Progenitor cell of endocrine pancreas (in vitro differentiated cells): ENCODE measurements around the gene DBNDD1. TPM values are rescaled to one million over a fixed set of nuclear protein-coding genes. Genes with fewer than 3 reads are reported as not detected.

Source experiments
- DNase-seq: peaks from one replicate; pipeline ENCODE4 v3.0.0; 2021; ENCODE audit warnings: low spot score; ENCODE audit not compliant: unreplicated experiment
- H3K27ac Mint-ChIP-seq: 2 replicates; pipeline ENCODE4 v1.8.0; 2021; ENCODE audit warnings: mild to moderate bottlenecking, moderate library complexity, mixed read lengths
- H3K27me3 Mint-ChIP-seq: 2 replicates; pipeline ENCODE4 v1.8.0; 2021; ENCODE audit warnings: mixed read lengths
- H3K36me3 Mint-ChIP-seq: 2 replicates; pipeline ENCODE4 v1.8.0; 2022; ENCODE audit warnings: mixed read lengths; ENCODE audit not compliant: insufficient read depth
- H3K4me1 Mint-ChIP-seq: 2 replicates; pipeline ENCODE4 v1.8.0; 2021; ENCODE audit warnings: low read depth, mixed read lengths
- H3K4me3 Mint-ChIP-seq: 2 replicates; pipeline ENCODE4 v1.8.0; 2021; ENCODE audit warnings: low read depth, mild to moderate bottlenecking, moderate library complexity, mixed read lengths
- H3K9me3 Mint-ChIP-seq: 2 replicates; pipeline ENCODE4 v1.8.0; 2021; ENCODE audit warnings: low read depth, mixed read lengths
- CTCF ChIP-seq: fragments of 200-600 bp; sonication (generic); IDR thresholded peaks from one replicate; pipeline ENCODE4 v1.5.0; 2021; ENCODE audit warnings: antibody characterized with exemption, mild to moderate bottlenecking; ENCODE audit not compliant: unreplicated experiment
- total RNA-seq: library from RNA; stranded (reverse); gene quantifications from 2 replicates; pipeline ENCODE4 v1.2.1, GENCODE V29; 2021

The DBNDD1 gene
- total RNA-seq, 1 donor from 2014 or later: 57.4 TPM

GRCh38 chr16:90034504-90034903, 15.2 kb upstream of the DBNDD1 start:
- Mint-ChIP-seq H3K9me3 (no peaks in the 10 kb centered on the region), H3K27me3 (no peaks in the 10 kb centered on the region), H3K4me3 (no peak overlapping the region), H3K27ac (no peak overlapping the region), H3K4me1 (no peaks in the 10 kb centered on the region), H3K36me3 (peaks cover 28% of the 10 kb centered on the region)
- no peak for TF ChIP-seq CTCF
- no peak for DNase-seq

GRCh38 chr16:90033387-90033786, 14.1 kb upstream of the DBNDD1 start:
- peaks cover 32% of the 10 kb centered on the region for H3K36me3 Mint-ChIP-seq
- no peak for DNase-seq
- H3K27ac Mint-ChIP-seq: no peak overlapping the region
- H3K4me1 Mint-ChIP-seq: no peaks in the 10 kb centered on the region
- H3K9me3 Mint-ChIP-seq: no peaks in the 10 kb centered on the region
- H3K4me3 Mint-ChIP-seq: no peak overlapping the region
- no peak for TF ChIP-seq CTCF
- no peaks in the 10 kb centered on the region for H3K27me3 Mint-ChIP-seq

- Mint-ChIP-seq H3K27ac (no peak overlapping the region), H3K36me3 (peaks cover 32% of the 10 kb centered on the region), H3K4me3 (no peak overlapping the region), H3K4me1 (no peaks in the 10 kb centered on the region), H3K9me3 (no peaks in the 10 kb centered on the region), H3K27me3 (no peaks in the 10 kb centered on the region)
- TF ChIP-seq CTCF: no peak
- no peak for DNase-seq
Measured at GRCh38 chr16:90032674-90033331, 13.5 kb upstream of the DBNDD1 start.

- Mint-ChIP-seq H3K4me3 (no peak overlapping the region), H3K9me3 (no peaks in the 10 kb centered on the region), H3K4me1 (no peaks in the 10 kb centered on the region), H3K36me3 (peaks cover 32% of the 10 kb centered on the region), H3K27ac (no peak overlapping the region), H3K27me3 (no peaks in the 10 kb centered on the region)
- DNase-seq: no peak
- no peak for TF ChIP-seq CTCF
Measured at GRCh38 chr16:90031931-90032673, 12.8 kb upstream of the DBNDD1 start.

- Mint-ChIP-seq H3K4me1 (no peaks in the 10 kb centered on the region), H3K9me3 (no peaks in the 10 kb centered on the region), H3K27me3 (no peaks in the 10 kb centered on the region), H3K27ac (no peak overlapping the region), H3K36me3 (peaks cover 25% of the 10 kb centered on the region), H3K4me3 (no peak overlapping the region)
- no peak for TF ChIP-seq CTCF
- DNase-seq: no peak
Measured at GRCh38 chr16:90031186-90031930, 12.1 kb upstream of the DBNDD1 start.
